Upper lobe of left lung (tissue), 6 donors: ENCODE data around the gene NEXN. TPM values are rescaled to one million over a fixed set of nuclear protein-coding genes. Genes with fewer than 3 reads are reported as not detected.

Experiments
- ATAC-seq, 2 donors: fragments of 200-7000 bp; cut with Tn5 transposase; one replicate each; pipeline ENCODE4 v1.9.1; 2022; ENCODE audit warnings: mild to moderate bottlenecking in 2 of 2, moderate library complexity in 2 of 2; ENCODE audit not compliant: low FRiP score in 2 of 2
- DNase-seq, 2 donors: peaks; one replicate each; pipeline ENCODE4 v3.0.0-alpha.2; 2019 to 2020
- H3K27ac ChIP-seq, 4 donors: fragments of 200-600 bp; sonication (generic); one replicate each; pipeline ENCODE4 v1.5.1; 2016 to 2019
- H3K27me3 ChIP-seq, 4 donors: fragments of 200-600 bp; sonication (generic); one replicate each; pipeline ENCODE4 v1.5.1; 2017 to 2019
- H3K36me3 ChIP-seq, 4 donors: fragments of 200-600 bp; sonication (generic); one replicate each; pipeline ENCODE4 v1.5.1; 2016 to 2019
- H3K4me1 ChIP-seq, 4 donors: fragments of 200-600 bp; sonication (generic); one replicate each; pipeline ENCODE4 v1.5.1; 2018 to 2019
- H3K4me3 ChIP-seq, 4 donors: fragments of 200-600 bp; sonication (generic); one replicate each; pipeline ENCODE4 v1.5.1; 2017 to 2019; ENCODE audit warnings: mild to moderate bottlenecking in 2 of 4, moderate library complexity in 1 of 4
- H3K9me3 ChIP-seq, 4 donors: fragments of 200-600 bp; sonication (generic); one replicate each; pipeline ENCODE4 v1.5.1; 2018 to 2019
- EP300 ChIP-seq, 4 donors: sonication (generic); formaldehyde crosslinking; IDR thresholded peaks; one replicate each; pipeline ENCODE4 v1.5.1; 2017; ENCODE audit warnings: antibody characterized with exemption in 4 of 4, control low read depth in 2 of 4
- POLR2A ChIP-seq, 4 donors: fragments of 450-650 bp; IDR thresholded peaks; one replicate each; pipeline ENCODE4 v1.5.1; 2016 to 2017; ENCODE audit warnings: antibody characterized with exemption in 4 of 4, mild to moderate bottlenecking in 2 of 4
- POLR2AphosphoS5 ChIP-seq, 2 donors: sonication (generic); formaldehyde crosslinking; IDR thresholded peaks; one replicate each; pipeline ENCODE4 v1.5.1; 2017; ENCODE audit warnings: antibody characterized with exemption in 2 of 2
- WGBS, 2 donors: methylation state at CpG; one replicate each; pipeline ENCODE4 v1.1.5; 2017 to 2018; 5-methylcytosine and 5-hydroxymethylcytosine counted together
- total RNA-seq, 6 donors: library from RNA; depleted of rRNA in 4 of 6; stranded (reverse); fragments of >200 nt in 4 of 6; gene quantifications; one replicate each; pipeline versions ENCODE4 v1.1.0 to v1.2.1, GENCODE V29; 2016 to 2021
- TF ChIP-seq, protein P1 (sequence below), 6 experiments: fragments of 450-650 bp in 4 of 6; fragments of 200-600 bp in 2 of 6; sonication (generic) in 2 of 6; IDR thresholded peaks; one replicate each; pipeline ENCODE4 v1.5.1; 2016 to 2019; ENCODE audit warnings: antibody characterized with exemption in 6 of 6
- donor health status: DM: no; HTN: no; CAD: no; lungs with moderate emphysema.
- donor health status: DM: no; HTN: yes; CAD: no; lungs with severe emphysema.

Gene NEXN
- total RNA-seq, 6 donors from 2014 or later = 13.0 to 60.8 (median 28.2) TPM

DNA sequence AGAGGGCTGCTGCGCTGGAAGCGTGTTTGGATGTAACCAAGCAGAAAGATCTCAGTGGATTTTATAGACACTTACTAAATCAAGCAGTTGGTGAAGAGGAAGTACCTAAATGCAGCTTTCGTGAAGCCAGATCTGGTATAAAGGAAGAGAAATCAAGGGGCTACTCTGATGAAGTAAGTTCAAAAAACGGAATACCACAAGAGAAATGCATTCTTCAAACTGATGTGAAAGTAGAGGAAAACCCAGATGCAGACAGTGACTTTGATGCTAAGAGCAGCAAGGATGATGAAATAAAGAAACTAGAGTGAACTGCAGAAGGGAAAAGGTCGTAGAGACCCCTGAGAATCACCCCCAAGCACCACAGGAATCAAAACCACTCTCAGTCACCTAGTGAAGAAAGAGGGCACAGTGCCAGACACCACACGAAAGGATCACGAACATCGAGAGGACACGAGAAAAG is 40.8 kb upstream of the NEXN start:
- TF ChIP-seq POLR2AphosphoS5 (IDR thresholded peaks at IDR 0.05) (no peak), EP300 (IDR thresholded peaks at IDR 0.05) (no peak), POLR2A (IDR thresholded peaks at IDR 0.05) (no peak)
- TF ChIP-seq, protein P1, sequence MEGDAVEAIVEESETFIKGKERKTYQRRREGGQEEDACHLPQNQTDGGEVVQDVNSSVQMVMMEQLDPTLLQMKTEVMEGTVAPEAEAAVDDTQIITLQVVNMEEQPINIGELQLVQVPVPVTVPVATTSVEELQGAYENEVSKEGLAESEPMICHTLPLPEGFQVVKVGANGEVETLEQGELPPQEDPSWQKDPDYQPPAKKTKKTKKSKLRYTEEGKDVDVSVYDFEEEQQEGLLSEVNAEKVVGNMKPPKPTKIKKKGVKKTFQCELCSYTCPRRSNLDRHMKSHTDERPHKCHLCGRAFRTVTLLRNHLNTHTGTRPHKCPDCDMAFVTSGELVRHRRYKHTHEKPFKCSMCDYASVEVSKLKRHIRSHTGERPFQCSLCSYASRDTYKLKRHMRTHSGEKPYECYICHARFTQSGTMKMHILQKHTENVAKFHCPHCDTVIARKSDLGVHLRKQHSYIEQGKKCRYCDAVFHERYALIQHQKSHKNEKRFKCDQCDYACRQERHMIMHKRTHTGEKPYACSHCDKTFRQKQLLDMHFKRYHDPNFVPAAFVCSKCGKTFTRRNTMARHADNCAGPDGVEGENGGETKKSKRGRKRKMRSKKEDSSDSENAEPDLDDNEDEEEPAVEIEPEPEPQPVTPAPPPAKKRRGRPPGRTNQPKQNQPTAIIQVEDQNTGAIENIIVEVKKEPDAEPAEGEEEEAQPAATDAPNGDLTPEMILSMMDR (IDR thresholded peaks at IDR 0.05) = no peak
- H3K27ac ChIP-seq = no peak overlapping the region
- no peak for ATAC-seq
- WGBS, 2 donors = 66 to 74% methylated on average over 9 of the region's 9 CpGs
- H3K27me3 ChIP-seq = no peaks in the 10 kb centered on the region
- no peak overlapping the region for H3K4me3 ChIP-seq
- H3K9me3 ChIP-seq = no peaks in the 10 kb centered on the region
- no peak for DNase-seq
- no peaks in the 10 kb centered on the region for H3K4me1 ChIP-seq
- peaks cover 0 to 24% (median 2%) of the 10 kb centered on the region in 4 donors for H3K36me3 ChIP-seq

DNA sequence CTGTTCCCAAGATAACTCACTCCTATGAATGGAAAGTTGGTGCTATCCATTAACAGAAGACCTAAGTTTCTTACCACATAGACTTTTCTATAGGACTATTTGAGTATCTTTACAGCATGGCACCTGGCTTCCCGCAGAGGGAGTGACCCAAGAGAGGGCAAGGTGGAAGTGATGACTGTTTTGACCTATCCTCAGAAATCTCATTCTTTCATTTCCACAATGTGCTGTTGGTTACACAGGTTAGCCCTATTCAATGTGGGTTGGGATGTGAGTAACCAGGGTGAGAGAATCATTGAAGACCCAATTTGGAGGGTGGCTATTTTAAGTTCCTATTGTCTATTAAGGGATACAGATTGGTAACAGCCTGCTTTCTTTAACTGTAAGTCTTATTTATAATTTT is 38.3 kb upstream of the NEXN start:
- no peaks in the 10 kb centered on the region for H3K4me1 ChIP-seq
- ATAC-seq (no peak), DNase-seq (no peak)
- TF ChIP-seq POLR2AphosphoS5 (IDR thresholded peaks at IDR 0.05) (no peak), POLR2A (IDR thresholded peaks at IDR 0.05) (no peak)
- TF ChIP-seq, protein P1 (IDR thresholded peaks at IDR 0.05) = no peak
- H3K4me3 ChIP-seq = no peak overlapping the region
- no peaks in the 10 kb centered on the region for H3K27me3 ChIP-seq
- H3K36me3 ChIP-seq = peaks cover 0 to 6% (median 0%) of the 10 kb centered on the region in 4 donors
- peaks cover 0 to 4% (median 0%) of the 10 kb centered on the region in 4 donors for H3K9me3 ChIP-seq
- H3K27ac ChIP-seq = no peak overlapping the region
- 77 to 96% methylated on average over 1 of the region's 1 CpG for WGBS, 2 donors

DNA sequence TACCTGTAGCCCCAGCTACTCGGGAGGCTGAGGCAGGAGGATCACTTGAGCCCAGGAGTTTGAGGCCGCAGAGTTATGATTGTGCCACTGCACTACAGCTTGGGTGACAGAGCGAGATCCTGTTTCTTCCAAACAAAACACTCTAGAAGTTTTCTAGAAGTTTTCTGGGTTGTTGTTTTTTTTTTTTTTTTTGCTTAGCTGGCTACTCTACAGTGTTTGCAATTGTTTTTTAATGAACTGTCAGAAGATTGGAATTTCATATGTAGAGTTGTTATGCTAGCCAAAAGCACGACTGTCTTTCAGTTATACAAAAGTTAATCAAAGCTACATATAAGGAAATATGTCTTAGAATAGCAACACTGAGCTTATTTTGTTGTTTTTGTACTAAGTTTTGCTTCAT is 30.9 kb upstream of the NEXN start:
- Histone ChIP-seq H3K27me3 (no peaks in the 10 kb centered on the region), H3K9me3 (peaks cover 0 to 7% (median 0%) of the 10 kb centered on the region in 4 donors), H3K36me3 (peaks cover 0 to 10% (median 0%) of the 10 kb centered on the region in 4 donors), H3K4me3 (no peak overlapping the region), H3K4me1 (peaks cover 0 to 4% (median 0%) of the 10 kb centered on the region in 4 donors), H3K27ac (no peak overlapping the region)
- no peak for TF ChIP-seq POLR2A (IDR thresholded peaks at IDR 0.05)
- 82 to 88% methylated on average over 4 of the region's 4 CpGs for WGBS, 2 donors
- DNase-seq (no peak), ATAC-seq (no peak)

DNA sequence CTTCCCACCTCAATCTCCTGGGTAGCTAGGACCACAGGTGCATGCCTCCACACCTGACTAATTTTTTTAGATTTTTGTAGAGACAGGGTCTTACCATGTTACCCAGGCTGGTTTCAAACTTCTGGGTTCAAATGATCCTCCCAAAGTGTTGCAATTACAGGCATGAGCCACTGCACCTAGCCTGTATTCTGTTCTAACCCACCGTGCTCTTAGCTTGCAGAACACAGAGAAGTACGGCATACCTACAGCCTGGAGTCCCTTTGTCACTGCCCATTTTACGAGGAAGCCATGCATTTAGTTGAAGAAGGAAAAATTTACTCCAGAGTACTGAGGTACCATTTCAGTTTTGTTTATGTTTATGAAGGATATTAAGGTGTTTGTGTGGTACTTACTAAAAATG is 29.7 kb upstream of the NEXN start:
- peaks cover 0 to 7% (median 0%) of the 10 kb centered on the region in 4 donors for H3K9me3 ChIP-seq
- ATAC-seq = no peak
- no peak for DNase-seq
- TF ChIP-seq POLR2A (IDR thresholded peaks at IDR 0.05) = no peak
- no peak for TF ChIP-seq EP300 (IDR thresholded peaks at IDR 0.05)
- TF ChIP-seq, protein P1 (IDR thresholded peaks at IDR 0.05) = no peak
- TF ChIP-seq POLR2AphosphoS5 (IDR thresholded peaks at IDR 0.05) = no peak
- no peak overlapping the region for H3K27ac ChIP-seq
- H3K27me3 ChIP-seq = no peaks in the 10 kb centered on the region
- peaks cover 0 to 4% (median 0%) of the 10 kb centered on the region in 4 donors for H3K4me1 ChIP-seq
- no peak overlapping the region for H3K4me3 ChIP-seq
- H3K36me3 ChIP-seq = peaks cover 0 to 9% (median under 1%) of the 10 kb centered on the region in 4 donors
- WGBS, 2 donors = 90 to 92% methylated on average over 3 of the region's 3 CpGs

DNA sequence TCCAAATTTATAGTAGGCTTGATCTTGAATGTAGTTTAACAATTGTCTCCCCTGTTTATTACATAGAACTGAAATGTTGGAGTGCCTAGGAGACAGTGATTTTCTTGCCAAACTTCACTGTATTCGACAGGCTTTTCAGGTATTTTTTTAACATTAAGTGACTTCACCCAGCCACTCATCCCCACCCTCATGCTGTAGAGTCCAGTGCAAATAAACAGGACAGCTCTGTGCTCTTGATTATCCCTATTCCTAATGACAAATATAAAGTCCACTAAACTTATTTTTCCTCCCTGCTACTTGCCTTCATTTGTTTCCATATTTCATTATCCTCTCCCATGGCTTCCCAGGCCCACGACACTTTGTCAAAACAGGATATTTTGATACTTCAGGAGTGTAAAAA is 29.2 kb upstream of the NEXN start:
- H3K27ac ChIP-seq = no peak overlapping the region
- no peak overlapping the region for H3K4me3 ChIP-seq
- H3K9me3 ChIP-seq = peaks cover 0 to 7% (median 0%) of the 10 kb centered on the region in 4 donors
- WGBS, 2 donors = 81 to 86% methylated on average over 2 of the region's 2 CpGs
- DNase-seq (no peak), ATAC-seq (no peak)
- no peak for TF ChIP-seq POLR2AphosphoS5 (IDR thresholded peaks at IDR 0.05)
- peaks cover 0 to 4% (median 0%) of the 10 kb centered on the region in 4 donors for H3K4me1 ChIP-seq
- no peaks in the 10 kb centered on the region for H3K27me3 ChIP-seq
- H3K36me3 ChIP-seq = peaks cover under 1 to 13% (median 3%) of the 10 kb centered on the region in 4 donors

DNA sequence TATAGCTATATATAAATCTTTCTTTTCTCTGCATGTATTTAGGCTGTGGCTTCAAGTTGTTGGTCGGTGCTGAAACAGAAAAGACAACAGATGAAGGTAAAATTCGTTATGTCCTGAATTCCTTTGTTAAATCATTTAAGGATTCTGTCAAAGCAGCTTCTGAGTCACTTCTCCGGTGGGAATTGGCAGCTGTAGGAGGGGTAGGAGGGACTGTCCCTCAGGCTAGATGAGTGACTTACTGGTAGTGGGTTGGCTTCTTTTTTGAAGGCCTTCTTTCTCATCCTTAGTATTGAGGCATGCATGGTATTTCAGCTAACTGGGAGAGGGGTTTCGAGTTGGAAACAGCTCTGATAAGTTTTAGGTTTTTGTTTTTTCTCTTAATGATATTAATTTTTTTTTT is 22.1 kb upstream of the NEXN start:
- no peak overlapping the region for H3K4me3 ChIP-seq
- no peak for TF ChIP-seq EP300 (IDR thresholded peaks at IDR 0.05)
- no peak for TF ChIP-seq POLR2AphosphoS5 (IDR thresholded peaks at IDR 0.05)
- TF ChIP-seq, protein P1 (IDR thresholded peaks at IDR 0.05) = no peak
- TF ChIP-seq POLR2A (IDR thresholded peaks at IDR 0.05) = no peak
- 88 to 90% methylated on average over 4 of the region's 4 CpGs for WGBS, 2 donors
- H3K4me1 ChIP-seq = no peaks in the 10 kb centered on the region
- no peak for ATAC-seq
- DNase-seq = no peak
- peaks cover 6 to 44% (median 22%) of the 10 kb centered on the region in 4 donors for H3K36me3 ChIP-seq
- H3K27ac ChIP-seq = no peak overlapping the region
- H3K9me3 ChIP-seq = no peaks in the 10 kb centered on the region
- H3K27me3 ChIP-seq = no peaks in the 10 kb centered on the region
